IMR-90 (cell line): Measurements from ENCODE around the gene LANCL1. TPM values are rescaled to one million over a fixed set of nuclear protein-coding genes. Genes with fewer than 3 reads are reported as not detected.

Experiments used
- ATAC-seq: fragments of 200-7000 bp; cut with Tn5 transposase; 2 replicates; pipeline ENCODE4 v1.9.1; 2020; ENCODE audit warnings: low read depth, mild to moderate bottlenecking, moderate library complexity
- BruUV-seq: library from RNA; stranded (reverse); fragments of 400-500 nt; replicated peaks from 2 replicates; lab custom pipeline; 2021; lab: Mats Ljungman, UMichigan
- CTCF ChIA-PET: fragments of 300-600 bp; formaldehyde crosslinking; extraction: SDS; loops from one replicate; lab custom pipeline; 2021; ENCODE audit warnings: antibody characterized with exemption; lab: Yijun Ruan, JAX
- POLR2A ChIA-PET: fragments of 300-600 bp; sonication (Branson Sonifier 250); formaldehyde crosslinking; loops from one replicate; lab custom pipeline; 2022; ENCODE audit warnings: antibody characterized with exemption; ENCODE audit not compliant: unreplicated experiment; lab: Charles Lee
- DNase-seq: peaks from one replicate; pipeline ENCODE4 v3.0.0; 2013
- H2AFZ ChIP-seq: replicated peaks from 2 replicates; pipeline ENCODE3; 2013; ENCODE audit warnings: low read length, mild to moderate bottlenecking; ENCODE audit not compliant: poor library complexity
- H2AK5ac ChIP-seq: 2 replicates; pipeline ENCODE4 v1.6.1; 2013; ENCODE audit warnings: low read depth, low read length, inconsistent platforms
- H2AK9ac ChIP-seq: replicated peaks from 2 replicates; pipeline ENCODE3; 2013; ENCODE audit warnings: mild to moderate bottlenecking, low read depth, low read length, moderate library complexity; ENCODE audit not compliant: poor library complexity
- H2BK120ac ChIP-seq: 2 replicates; pipeline ENCODE4 v1.6.1; 2013; ENCODE audit warnings: low read depth, low read length, inconsistent platforms
- H2BK15ac ChIP-seq: 3 replicates; pipeline ENCODE4 v1.6.1; 2013; ENCODE audit warnings: low read depth, low read length, inconsistent platforms
- H2BK20ac ChIP-seq: 2 replicates; pipeline ENCODE4 v1.6.1; 2013; ENCODE audit warnings: low read depth, mild to moderate bottlenecking, inconsistent platforms, low read length, moderate library complexity
- H2BK5ac ChIP-seq: 2 replicates; pipeline ENCODE4 v1.6.1; 2013; ENCODE audit warnings: mild to moderate bottlenecking, low read depth, low read length, inconsistent platforms; ENCODE audit not compliant: poor library complexity, severe bottlenecking
- H3K14ac ChIP-seq: replicated peaks from 2 replicates; pipeline ENCODE4 v1.6.1; 2013; ENCODE audit warnings: low read depth, low read length, inconsistent platforms
- H3K18ac ChIP-seq: 2 replicates; pipeline ENCODE4 v1.6.1; 2013; ENCODE audit warnings: low read depth, low read length, control low read depth
- H3K23ac ChIP-seq: 2 replicates; pipeline ENCODE4 v1.6.1; 2013; ENCODE audit warnings: low read depth, low read length, inconsistent platforms
- H3K27ac ChIP-seq: 2 replicates; pipeline ENCODE4 v1.5.1; 2013; ENCODE audit warnings: mild to moderate bottlenecking, control low read depth, low read length; ENCODE audit not compliant: insufficient read depth
- H3K27me3 ChIP-seq: 2 replicates; pipeline ENCODE4 v1.6.1; 2013; ENCODE audit warnings: low read length; ENCODE audit not compliant: control insufficient read depth, insufficient read depth
- H3K36me3 ChIP-seq: 2 replicates; pipeline ENCODE4 v1.6.1; 2013; ENCODE audit warnings: low read length, mixed read lengths; ENCODE audit not compliant: control insufficient read depth, insufficient read depth
- H3K4ac ChIP-seq: 2 replicates; pipeline ENCODE4 v1.6.1; 2013; ENCODE audit warnings: low read depth, low read length, inconsistent platforms
- H3K4me1 ChIP-seq: 2 replicates; pipeline ENCODE4 v1.6.1; 2013; ENCODE audit warnings: low read length, mixed read lengths; ENCODE audit not compliant: control insufficient read depth, insufficient read depth
- H3K4me2 ChIP-seq: 2 replicates; pipeline ENCODE4 v1.6.1; 2013; ENCODE audit warnings: low read depth, mild to moderate bottlenecking, control low read depth, low read length, moderate library complexity
- H3K4me3 ChIP-seq: 2 replicates; pipeline ENCODE4 v1.5.1; 2013; ENCODE audit warnings: low read depth, mild to moderate bottlenecking, control low read depth, low read length, moderate library complexity; ENCODE audit not compliant: insufficient read depth
- H3K56ac ChIP-seq: 2 replicates; pipeline ENCODE4 v1.6.1; 2013; ENCODE audit warnings: low read length, inconsistent platforms; ENCODE audit not compliant: insufficient read depth; ENCODE audit errors: extremely low read depth
- H3K79me1 ChIP-seq, 2 experiments: 2 replicates each; pipeline ENCODE4 v1.6.1; 2013; ENCODE audit warnings: low read length in 2 of 2, inconsistent platforms in 1 of 2, low read depth in 1 of 2
- H3K9ac ChIP-seq: 2 replicates; pipeline ENCODE4 v1.6.1; 2013; ENCODE audit warnings: low read depth, low read length, control low read depth
- H3K9me1 ChIP-seq: 2 replicates; pipeline ENCODE4 v1.6.1; 2013; ENCODE audit warnings: low read length, inconsistent platforms; ENCODE audit not compliant: insufficient read depth
- H3K9me3 ChIP-seq: 2 replicates; pipeline ENCODE4 v1.6.1; 2013; ENCODE audit warnings: low read length; ENCODE audit not compliant: control insufficient read depth, insufficient read depth
- H4K20me1 ChIP-seq: 2 replicates; pipeline ENCODE4 v1.6.1; 2013; ENCODE audit warnings: low read length, inconsistent platforms; ENCODE audit not compliant: insufficient read depth
- H4K5ac ChIP-seq: 2 replicates; pipeline ENCODE4 v1.6.1; 2013; ENCODE audit warnings: mild to moderate bottlenecking, low read depth, low read length, control low read depth
- H4K8ac ChIP-seq, 2 experiments: 2 replicates each; pipeline ENCODE4 v1.6.1; 2013; ENCODE audit warnings: low read depth in 2 of 2, low read length in 2 of 2, control low read depth in 1 of 2, inconsistent platforms in 1 of 2
- H4K91ac ChIP-seq: 2 replicates; pipeline ENCODE4 v1.6.1; 2013; ENCODE audit warnings: low read depth, low read length, inconsistent platforms; ENCODE audit not compliant: insufficient read depth
- BHLHE40 ChIP-seq: fragments of 150-350 bp; IDR thresholded peaks from 2 replicates; pipeline ENCODE4 v1.6.1; 2016; ENCODE audit warnings: mild to moderate bottlenecking, low read depth, low read length
- CEBPB ChIP-seq: IDR thresholded peaks from 2 replicates; pipeline ENCODE4 v1.6.1; 2012; ENCODE audit warnings: low read depth, low read length, improper control_type of control experiment
- CTCF ChIP-seq: conservative IDR thresholded peaks from 2 replicates; pipeline ENCODE4 v1.5.1; 2012; ENCODE audit warnings: mild to moderate bottlenecking, low read depth, low read length, improper control_type of control experiment
- FOS ChIP-seq: fragments of 150-350 bp; IDR thresholded peaks from 2 replicates; pipeline ENCODE4 v1.6.1; 2016; ENCODE audit warnings: low read depth, low read length
- MAFK ChIP-seq: IDR thresholded peaks from 2 replicates; pipeline ENCODE4 v1.6.1; 2012; ENCODE audit warnings: low read depth, low read length, improper control_type of control experiment
- MXI1 ChIP-seq: IDR thresholded peaks from 2 replicates; pipeline ENCODE4 v1.6.1; 2012; ENCODE audit warnings: low read depth, mild to moderate bottlenecking, low read length, moderate library complexity, borderline replicate concordance
- NFE2L2 ChIP-seq: fragments of 150-350 bp; IDR thresholded peaks from 2 replicates; pipeline ENCODE4 v1.6.1; 2016; ENCODE audit warnings: low read depth, mild to moderate bottlenecking, low read length
- RAD21 ChIP-seq: IDR thresholded peaks from 2 replicates; pipeline ENCODE4 v1.6.1; 2012; ENCODE audit warnings: low read length, improper control_type of control experiment
- WGBS, 2 experiments: methylation state at CpG; one replicate each; pipeline versions ENCODE4 v1.1.5 to v1.1.7; 2013; ENCODE audit warnings: missing lambda C conversion rate in 2 of 2; ENCODE audit not compliant: insufficient read length in 1 of 2; ENCODE audit errors: extremely low coverage in 2 of 2; 5-methylcytosine and 5-hydroxymethylcytosine counted together
- dilution Hi-C: fragments of 300-500 bp; cut with HindIII; formaldehyde crosslinking; loops from one replicate; pipeline ENCODE4 v1.14.3; 2018; ENCODE audit warnings: low sequenced_read_pairs; ENCODE audit not compliant: unreplicated experiment
- in situ Hi-C: fragments of 300-500 bp; cut with MboI; formaldehyde crosslinking; loops from 3 replicates; pipeline ENCODE4 v1.14.3; 2019; ENCODE audit warnings: low sequenced_read_pairs, inconsistent platforms, mixed read lengths
- intact Hi-C: fragments of 100-400 bp; cut with micrococcal nuclease; formaldehyde crosslinking; loops from 2 replicates; pipeline ENCODE4 v1.10.0; 2022
- polyA plus RNA-seq, 3 experiments: library from polyadenylated mRNA; depleted of rRNA; stranded (reverse); fragments of >200 nt; gene quantifications; 2 replicates each; pipeline ENCODE4 v1.2.3, GENCODE V29; 2012; ENCODE audit warnings: low replicate concordance in 1 of 3
- total RNA-seq: library from RNA; depleted of rRNA; stranded (reverse); fragments of >200 nt; gene quantifications from 2 replicates; pipeline ENCODE4 v1.2.3, GENCODE V29; 2012

LANCL1 gene
- total and polyA plus RNA-seq, 2 of the 4 experiments (the other 2 are of a cell fraction), result 29.7 to 53.8 TPM

- H3K4me3 ChIP-seq, result no peak overlapping the region
- H2BK20ac ChIP-seq, result no peak overlapping the region
- no TSS peak for BruUV-seq
- H4K5ac ChIP-seq, result no peak overlapping the region
- no peak overlapping the region for H3K56ac ChIP-seq
- DNase-seq (no peak), ATAC-seq (no peak)
- no peak overlapping the region for H3K4ac ChIP-seq
- H2BK15ac ChIP-seq, result no peak overlapping the region
- H2AFZ ChIP-seq, result no peak overlapping the region
- H4K91ac ChIP-seq, result no peak overlapping the region
- no peaks in the 10 kb centered on the region for H3K27me3 ChIP-seq
- no peaks in the 10 kb centered on the region for H3K9me3 ChIP-seq
- H3K9me1 ChIP-seq, result no peaks in the 10 kb centered on the region
- in situ Hi-C loops (no loop called here), dilution Hi-C loops (no loop called here), intact Hi-C loops (no loop called here)
- no peaks in the 10 kb centered on the region for H4K20me1 ChIP-seq
- no peak overlapping the region for H2BK5ac ChIP-seq
- no peaks in the 10 kb centered on the region for H3K79me1 ChIP-seq
- no peak overlapping the region for H3K18ac ChIP-seq
- no peak overlapping the region for H2AK5ac ChIP-seq
- ChIA-PET POLR2A (no interaction called here), CTCF (interaction anchor here (0.6 to 0.7 kb wide), 2 partner anchors 48 to 1847 kb away, joined by 3 to 5 read pairs; no protein-coding TSS in a partner anchor)
- H3K4me1 ChIP-seq, result no peaks in the 10 kb centered on the region
- no peaks in the 10 kb centered on the region for H3K36me3 ChIP-seq
- no peak overlapping the region for H3K4me2 ChIP-seq
- H3K27ac ChIP-seq, result no peak overlapping the region
- H2AK9ac ChIP-seq, result no peak overlapping the region
- no peak overlapping the region for H3K9ac ChIP-seq
- no peak overlapping the region for H3K23ac ChIP-seq
- TF ChIP-seq CTCF (no peak), NFE2L2 (no peak), MXI1 (no peak), FOS (no peak), BHLHE40 (no peak), RAD21 (no peak), CEBPB (no peak), MAFK (peak; percentile 33; the same call in 1 of the 2 replicates)
- no peak overlapping the region for H3K14ac ChIP-seq
- no peak overlapping the region for H2BK120ac ChIP-seq
- no peak overlapping the region for H4K8ac ChIP-seq
- WGBS, 2 experiments, result no CpG with 5 or more reads among the region's 1 CpG
These were observed 66.0 kb downstream of the LANCL1 start for GRCh38 chr2:210410542-210410941.
